ENCODE results near the gene HM13.

HM13 gene

GRCh38 chr20:31617432-31618104, 103.3 kb downstream of the HM13 start:
- no peak for DNase-seq

Data from RPMI8226 (cell line).